Liver (tissue), 9 donors: Measurements from ENCODE around the gene NOL4L. TPM values are rescaled to one million over a fixed set of nuclear protein-coding genes. Genes with fewer than 3 reads are reported as not detected.

Source experiments
- DNase-seq: peaks from one replicate; pipeline ENCODE4 v3.0.0-alpha.2; 2017; ENCODE audit warnings: low spot score
- H3K27ac ChIP-seq, 2 donors: one replicate each; pipeline ENCODE4 v1.7.0; 2013; ENCODE audit warnings: inconsistent platforms in 2 of 2, low read length in 2 of 2, control low read depth in 1 of 2, low read depth in 1 of 2, mild to moderate bottlenecking in 1 of 2
- H3K27me3 ChIP-seq, 4 donors: one replicate each; pipeline versions ENCODE4 v1.6.1 to v1.7.0; 2013; ENCODE audit warnings: low read length in 3 of 4, inconsistent platforms in 1 of 4, mild to moderate bottlenecking in 1 of 4, moderate library complexity in 1 of 4; ENCODE audit not compliant: control insufficient read depth in 4 of 4, insufficient read depth in 4 of 4
- H3K36me3 ChIP-seq, 4 donors: one replicate each; pipeline versions ENCODE4 v1.6.1 to v1.7.0; 2013; ENCODE audit warnings: low read length in 3 of 4, mild to moderate bottlenecking in 3 of 4, low read depth in 1 of 4, moderate library complexity in 1 of 4; ENCODE audit not compliant: control insufficient read depth in 4 of 4, insufficient read depth in 3 of 4
- H3K4me1 ChIP-seq, 4 donors: one replicate each; pipeline versions ENCODE4 v1.6.1 to v1.7.0; 2013; ENCODE audit warnings: low read length in 3 of 4, mild to moderate bottlenecking in 3 of 4, moderate library complexity in 1 of 4; ENCODE audit not compliant: control insufficient read depth in 4 of 4, insufficient read depth in 4 of 4
- H3K4me3 ChIP-seq, 3 donors: one replicate each; pipeline versions ENCODE4 v1.6.1 to v1.7.0; 2013; ENCODE audit warnings: low read length in 3 of 3, control low read depth in 1 of 3, low read depth in 1 of 3, mild to moderate bottlenecking in 1 of 3
- H3K9ac ChIP-seq, 2 donors: one replicate each; pipeline ENCODE4 v1.7.0; 2013; ENCODE audit warnings: low read length in 2 of 2, mild to moderate bottlenecking in 2 of 2, moderate library complexity in 2 of 2, control low read depth in 1 of 2, low read depth in 1 of 2
- H3K9me3 ChIP-seq, 4 donors: one replicate each; pipeline versions ENCODE4 v1.6.1 to v1.7.0; 2013; ENCODE audit warnings: low read length in 3 of 4; ENCODE audit not compliant: control insufficient read depth in 4 of 4
- CTCF ChIP-seq: fragments of 150-350 bp; IDR thresholded peaks from 2 replicates; pipeline ENCODE4 v1.5.1; 2017; ENCODE audit warnings: improper control_type of control experiment, low read depth, low read length; ENCODE audit not compliant: missing input control
- EGR1 ChIP-seq, 2 donors: IDR thresholded peaks; 2 replicates each; pipeline ENCODE4 v1.6.1; 2016 to 2018; ENCODE audit warnings: antibody characterized with exemption in 2 of 2, low read depth in 2 of 2
- FOXA1 ChIP-seq: IDR thresholded peaks from 2 replicates; pipeline ENCODE4 v1.6.1; 2016; ENCODE audit warnings: antibody characterized with exemption
- FOXA2 ChIP-seq: IDR thresholded peaks from 2 replicates; pipeline ENCODE4 v1.6.1; 2016; ENCODE audit warnings: antibody characterized with exemption
- GABPA ChIP-seq, 2 donors: IDR thresholded peaks in 1 of 2; conservative IDR thresholded peaks in 1 of 2; 2 replicates each; pipeline ENCODE4 v1.6.1; 2016; ENCODE audit warnings: antibody characterized with exemption in 2 of 2, mild to moderate bottlenecking in 1 of 2, moderate library complexity in 1 of 2
- HNF4G ChIP-seq: IDR thresholded peaks from 2 replicates; pipeline ENCODE4 v1.6.1; 2016; ENCODE audit warnings: antibody characterized with exemption
- JUND ChIP-seq, 2 donors: IDR thresholded peaks; 2 replicates each; pipeline ENCODE4 v1.6.1; 2016; ENCODE audit warnings: antibody characterized with exemption in 2 of 2
- NR2F2 ChIP-seq: IDR thresholded peaks from 2 replicates; pipeline ENCODE4 v1.6.1; 2016; ENCODE audit warnings: antibody characterized with exemption
- REST ChIP-seq: IDR thresholded peaks from 2 replicates; pipeline ENCODE4 v1.6.1; 2016; ENCODE audit warnings: antibody characterized with exemption, mild to moderate bottlenecking
- SP1 ChIP-seq: IDR thresholded peaks from 2 replicates; pipeline ENCODE4 v1.6.1; 2018; ENCODE audit warnings: antibody characterized with exemption, mild to moderate bottlenecking
- ZBTB33 ChIP-seq: IDR thresholded peaks from 2 replicates; pipeline ENCODE4 v1.6.1; 2016; ENCODE audit warnings: antibody characterized with exemption
- WGBS: extraction: QIAGEN DNeasy Blood & Tissue Kit; methylation state at CpG from one replicate; pipeline ENCODE4 v1.1.7; 2013; 5-methylcytosine and 5-hydroxymethylcytosine counted together
- polyA plus RNA-seq, 2 donors: library from polyadenylated mRNA; stranded (reverse) in 1 of 2; unstranded in 1 of 2; fragments of 200-250 nt in 1 of 2; fragments of >200 nt in 1 of 2; fragmentation: Nextera tagmentation in 1 of 2; extraction: Ambion mirVana in 1 of 2; gene quantifications; one replicate each; pipeline versions ENCODE4 v1.2.1 to v1.2.3, GENCODE V29; 2013 to 2015
- total RNA-seq, 2 donors: library from RNA; depleted of rRNA; stranded (reverse); fragments of >200 nt; gene quantifications; one replicate each; pipeline ENCODE4 v1.2.3, GENCODE V29; 2014
- TF ChIP-seq, protein P1 (sequence below): IDR thresholded peaks from 2 replicates; pipeline ENCODE4 v1.6.1; 2016; ENCODE audit warnings: antibody characterized with exemption
- donor health status: healthy.
- donor health status: healthy.
- donor health status: healthy.
- donor health status: healthy.
- donor health status: healthy.

Gene NOL4L
- total and polyA plus RNA-seq, 4 donors = 2.2 to 6.8 (median 4.3) TPM

GRCh38 chr20:32434434-32434833 is 150.7 kb downstream of the NOL4L start:
- peaks cover 7 to 82% (median 65%) of the 10 kb centered on the region in 4 donors for H3K36me3 ChIP-seq
- H3K4me3 ChIP-seq = no peak overlapping the region
- no peak overlapping the region for H3K9ac ChIP-seq
- no peak for DNase-seq
- peaks cover 0 to 19% (median 6%) of the 10 kb centered on the region in 4 donors for H3K4me1 ChIP-seq
- H3K9me3 ChIP-seq = no peaks in the 10 kb centered on the region
- H3K27ac ChIP-seq = no peak overlapping the region
- 92% methylated on average over 19 of the region's 19 CpGs for WGBS
- no peaks in the 10 kb centered on the region for H3K27me3 ChIP-seq
- TF ChIP-seq FOXA2 (no peak), HNF4G (no peak), JUND (IDR thresholded peaks at IDR 0.05) (no peak), CTCF (no peak), SP1 (no peak)

DNA sequence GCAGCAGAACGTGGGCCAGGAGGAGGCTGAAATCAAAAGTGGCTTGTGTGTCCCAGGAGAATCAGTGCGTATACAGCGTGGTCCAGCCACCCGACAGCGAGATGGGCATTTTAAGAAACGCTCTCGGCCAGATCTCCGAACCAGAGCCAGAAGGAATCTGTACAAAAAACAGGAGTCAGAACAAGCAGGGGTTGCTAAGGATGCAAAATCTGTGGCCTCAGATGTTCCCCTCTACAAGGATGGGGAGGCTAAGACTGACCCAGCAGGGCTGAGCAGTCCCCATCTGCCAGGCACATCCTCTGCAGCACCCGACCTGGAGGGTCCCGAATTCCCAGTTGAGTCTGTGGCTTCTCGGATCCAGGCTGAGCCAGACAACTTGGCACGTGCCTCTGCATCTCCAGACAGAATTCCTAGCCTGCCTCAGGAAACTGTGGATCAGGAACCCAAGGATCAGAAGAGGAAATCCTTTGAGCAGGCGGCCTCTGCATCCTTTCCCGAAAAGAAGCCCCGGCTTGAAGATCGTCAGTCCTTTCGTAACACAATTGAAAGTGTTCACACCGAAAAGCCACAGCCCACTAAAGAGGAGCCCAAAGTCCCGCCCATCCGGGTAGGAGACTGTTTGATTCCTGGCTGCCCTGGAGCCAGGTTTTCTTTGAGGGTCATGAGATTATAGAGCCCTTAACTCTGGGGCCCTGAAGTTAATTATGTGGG is 151.7 kb downstream of the NOL4L start:
- 85% methylated on average over 20 of the region's 20 CpGs for WGBS
- H3K4me3 ChIP-seq = no peak overlapping the region
- H3K27ac ChIP-seq = no peak overlapping the region
- no peaks in the 10 kb centered on the region for H3K9me3 ChIP-seq
- TF ChIP-seq HNF4G = no peak
- peak; percentile 84 for TF ChIP-seq NR2F2
- no peak overlapping the region for H3K9ac ChIP-seq
- peaks cover 0 to 11% (median 3%) of the 10 kb centered on the region in 4 donors for H3K4me1 ChIP-seq
- H3K36me3 ChIP-seq = peaks cover 11 to 87% (median 70%) of the 10 kb centered on the region in 4 donors
- no peak for DNase-seq
- H3K27me3 ChIP-seq = no peaks in the 10 kb centered on the region

DNA sequence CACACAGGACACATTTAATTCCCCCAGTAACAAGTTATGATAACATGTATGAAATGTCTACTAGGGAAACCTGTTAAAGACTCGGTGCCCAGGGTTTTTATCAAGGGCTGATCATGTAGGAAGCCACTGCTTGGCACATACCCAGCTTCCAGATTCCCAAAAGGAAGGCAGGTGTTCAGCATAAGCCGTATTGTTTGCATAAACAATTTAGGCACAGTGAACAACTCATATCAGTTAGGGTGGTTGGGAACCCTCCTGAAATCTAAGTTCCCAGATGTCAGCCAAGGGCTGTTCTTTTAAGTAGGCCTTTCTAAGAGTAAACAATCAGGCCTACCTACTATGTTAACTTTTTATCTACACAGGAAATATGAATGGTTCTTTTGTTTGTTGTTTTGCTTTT is 152.9 kb downstream of the NOL4L start:
- no peaks in the 10 kb centered on the region for H3K27me3 ChIP-seq

More for the DNA sequence above, 152.9 kb downstream of the NOL4L start:
- Histone ChIP-seq H3K4me1 (no peaks in the 10 kb centered on the region), H3K9me3 (no peaks in the 10 kb centered on the region), H3K36me3 (peaks cover 16 to 94% (median 75%) of the 10 kb centered on the region in 4 donors), H3K4me3 (no peak overlapping the region), H3K9ac (no peak overlapping the region), H3K27ac (no peak overlapping the region)
- no peak for DNase-seq
- 71% methylated on average over 2 of the region's 2 CpGs for WGBS
- TF ChIP-seq FOXA2 (no peak), EGR1 (IDR thresholded peaks at IDR 0.05; ENCODE audit: low read depth in 2 of 2) (no peak), REST (no peak), CTCF (no peak), FOXA1 (no peak), GABPA (IDR thresholded peaks at IDR 0.05 in 1 of 2, conservative IDR thresholded peaks at IDR 0.05 in 1 of 2) (no peak), NR2F2 (no peak), ZBTB33 (no peak)
- TF ChIP-seq, protein P1, sequence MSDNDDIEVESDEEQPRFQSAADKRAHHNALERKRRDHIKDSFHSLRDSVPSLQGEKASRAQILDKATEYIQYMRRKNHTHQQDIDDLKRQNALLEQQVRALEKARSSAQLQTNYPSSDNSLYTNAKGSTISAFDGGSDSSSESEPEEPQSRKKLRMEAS = no peak
